Activated naive CD4-positive, alpha-beta T cell treated with anti-CD3 and anti-CD28 coated beads, Interleukin-2, amount 50 U/mL, for 24 hours (primary cell): ENCODE results near the gene ENTPD2.
A peak's percentile ranks its signal among the peaks of the same experiment; 100 is the strongest.

Experiments
- H3K27ac Mint-ChIP-seq: one replicate; pipeline ENCODE4 v1.8.0; 2021; ENCODE audit warnings: mild to moderate bottlenecking, mixed read lengths
- H3K27me3 Mint-ChIP-seq: one replicate; pipeline ENCODE4 v1.8.0; 2021; ENCODE audit warnings: mixed read lengths
- H3K36me3 Mint-ChIP-seq: one replicate; pipeline ENCODE4 v1.8.0; 2021; ENCODE audit warnings: mixed read lengths
- H3K4me1 Mint-ChIP-seq: one replicate; pipeline ENCODE4 v1.8.0; 2021; ENCODE audit warnings: mixed read lengths
- H3K4me3 Mint-ChIP-seq: one replicate; pipeline ENCODE4 v1.8.0; 2021; ENCODE audit warnings: mild to moderate bottlenecking, mixed read lengths
- H3K9me3 Mint-ChIP-seq: one replicate; pipeline ENCODE4 v1.8.0; 2021; ENCODE audit warnings: mixed read lengths

The ENTPD2 gene

GRCh38 chr9:137031904-137032640 lies 21.8 kb downstream of the ENTPD2 start, which contains the start of gene FUT7:
FUT7 (minus strand) TSS chr9:137032088; CDS start chr9:137031991, 97 bp downstream.
- Mint-ChIP-seq H3K27ac (no peak within 1 kb of the TSS), H3K36me3 (no peaks in the 10 kb centered on the region), H3K9me3 (no peaks in the 10 kb centered on the region), H3K27me3 (no peaks in the 10 kb centered on the region), H3K4me1 (peaks cover 38% of the 10 kb centered on the region), H3K4me3 (no peak within 1 kb of the TSS)

GRCh38 chr9:137030538-137031527 lies 23.0 kb downstream of the ENTPD2 start:
- no peak overlapping the region for H3K27ac Mint-ChIP-seq
- H3K36me3 Mint-ChIP-seq = no peaks in the 10 kb centered on the region
- peak overlapping the region; percentile 26 for H3K4me3 Mint-ChIP-seq
- H3K27me3 Mint-ChIP-seq = no peaks in the 10 kb centered on the region
- H3K9me3 Mint-ChIP-seq = no peaks in the 10 kb centered on the region
- peaks cover 40% of the 10 kb centered on the region for H3K4me1 Mint-ChIP-seq

- Mint-ChIP-seq H3K27me3 (no peaks in the 10 kb centered on the region), H3K27ac (no peak overlapping the region), H3K9me3 (no peaks in the 10 kb centered on the region), H3K4me3 (peak overlapping the region; percentile 7), H3K36me3 (no peaks in the 10 kb centered on the region), H3K4me1 (peaks cover 36% of the 10 kb centered on the region)
These were observed 23.9 kb downstream of the ENTPD2 start for GRCh38 chr9:137030006-137030405.

- Mint-ChIP-seq H3K27me3 (no peaks in the 10 kb centered on the region), H3K4me1 (peaks cover 29% of the 10 kb centered on the region), H3K27ac (no peak overlapping the region), H3K9me3 (no peaks in the 10 kb centered on the region), H3K36me3 (no peaks in the 10 kb centered on the region), H3K4me3 (peak overlapping the region; percentile 69)
These were observed 24.6 kb downstream of the ENTPD2 start for GRCh38 chr9:137029058-137029936.

GRCh38 chr9:137028263-137029057 lies 25.4 kb downstream of the ENTPD2 start:
- no peaks in the 10 kb centered on the region for H3K36me3 Mint-ChIP-seq
- no peaks in the 10 kb centered on the region for H3K9me3 Mint-ChIP-seq
- peak overlapping the region; percentile 69 for H3K4me3 Mint-ChIP-seq
- H3K4me1 Mint-ChIP-seq = peaks cover 25% of the 10 kb centered on the region
- peak overlapping the region; percentile 65 for H3K27ac Mint-ChIP-seq
- no peaks in the 10 kb centered on the region for H3K27me3 Mint-ChIP-seq

GRCh38 chr9:137027369-137028262 lies 26.2 kb downstream of the ENTPD2 start, which contains the start of gene ABCA2:
ABCA2 (minus strand) TSS chr9:137028237; CDS start chr9:137028140, 97 bp downstream.
- peak within 1 kb of the TSS; percentile 65 for H3K27ac Mint-ChIP-seq
- no peaks in the 10 kb centered on the region for H3K27me3 Mint-ChIP-seq
- no peaks in the 10 kb centered on the region for H3K9me3 Mint-ChIP-seq
- peaks cover 25% of the 10 kb centered on the region for H3K4me1 Mint-ChIP-seq
- peak within 1 kb of the TSS; percentile 83 for H3K4me3 Mint-ChIP-seq
- H3K36me3 Mint-ChIP-seq = no peaks in the 10 kb centered on the region

GRCh38 chr9:137026828-137027227 lies 27.0 kb downstream of the ENTPD2 start:
- H3K4me1 Mint-ChIP-seq = peaks cover 22% of the 10 kb centered on the region
- H3K9me3 Mint-ChIP-seq = no peaks in the 10 kb centered on the region
- H3K27ac Mint-ChIP-seq = no peak overlapping the region
- H3K27me3 Mint-ChIP-seq = no peaks in the 10 kb centered on the region
- H3K4me3 Mint-ChIP-seq = peak overlapping the region; percentile 83
- H3K36me3 Mint-ChIP-seq = no peaks in the 10 kb centered on the region

- Mint-ChIP-seq H3K9me3 (no peaks in the 10 kb centered on the region), H3K27ac (no peak overlapping the region), H3K27me3 (no peaks in the 10 kb centered on the region), H3K4me1 (peaks cover 20% of the 10 kb centered on the region), H3K4me3 (no peak overlapping the region), H3K36me3 (no peaks in the 10 kb centered on the region)
These were observed 27.5 kb downstream of the ENTPD2 start for GRCh38 chr9:137026384-137026783.

- Mint-ChIP-seq H3K9me3 (no peaks in the 10 kb centered on the region), H3K27ac (no peak overlapping the region), H3K4me3 (no peak overlapping the region), H3K27me3 (no peaks in the 10 kb centered on the region), H3K36me3 (no peaks in the 10 kb centered on the region), H3K4me1 (peaks cover 16% of the 10 kb centered on the region)
These were observed 28.3 kb downstream of the ENTPD2 start for GRCh38 chr9:137025517-137025966.

GRCh38 chr9:137023583-137023991 lies 30.3 kb downstream of the ENTPD2 start:
- Mint-ChIP-seq H3K27ac (no peak overlapping the region), H3K27me3 (no peaks in the 10 kb centered on the region), H3K4me3 (no peak overlapping the region), H3K9me3 (no peaks in the 10 kb centered on the region), H3K4me1 (peaks cover 5% of the 10 kb centered on the region), H3K36me3 (no peaks in the 10 kb centered on the region)

GRCh38 chr9:137023157-137023556 lies 30.7 kb downstream of the ENTPD2 start:
- Mint-ChIP-seq H3K36me3 (no peaks in the 10 kb centered on the region), H3K4me3 (no peak overlapping the region), H3K27me3 (no peaks in the 10 kb centered on the region), H3K27ac (no peak overlapping the region), H3K4me1 (peaks cover 5% of the 10 kb centered on the region), H3K9me3 (no peaks in the 10 kb centered on the region)

GRCh38 chr9:137022662-137023008 lies 31.2 kb downstream of the ENTPD2 start:
- Mint-ChIP-seq H3K36me3 (no peaks in the 10 kb centered on the region), H3K4me1 (peaks cover 5% of the 10 kb centered on the region), H3K4me3 (no peak overlapping the region), H3K27me3 (no peaks in the 10 kb centered on the region), H3K9me3 (no peaks in the 10 kb centered on the region), H3K27ac (no peak overlapping the region)

GRCh38 chr9:137021979-137022661 lies 31.7 kb downstream of the ENTPD2 start:
- H3K4me3 Mint-ChIP-seq = no peak overlapping the region
- no peaks in the 10 kb centered on the region for H3K9me3 Mint-ChIP-seq
- peaks cover 2% of the 10 kb centered on the region for H3K4me1 Mint-ChIP-seq
- H3K27me3 Mint-ChIP-seq = no peaks in the 10 kb centered on the region
- no peaks in the 10 kb centered on the region for H3K36me3 Mint-ChIP-seq
- H3K27ac Mint-ChIP-seq = no peak overlapping the region
